Gastroesophageal sphincter (tissue), 3 donors: ENCODE results near the gene INSIG1.

Source experiments
- CTCF ChIP-seq, 4 experiments: fragments of 200-600 bp in 2 of 4; fragments of 450-650 bp in 2 of 4; sonication (generic) in 1 of 4; IDR thresholded peaks; one replicate each; pipeline ENCODE4 v1.5.1; 2017 to 2019; ENCODE audit warnings: antibody characterized with exemption in 4 of 4, mild to moderate bottlenecking in 2 of 4, moderate library complexity in 2 of 4
- POLR2A ChIP-seq, 2 donors: fragments of 450-650 bp; IDR thresholded peaks; one replicate each; pipeline ENCODE4 v1.6.1; 2017; ENCODE audit warnings: antibody characterized with exemption in 2 of 2, mild to moderate bottlenecking in 2 of 2, moderate library complexity in 1 of 2
- POLR2AphosphoS5 ChIP-seq: sonication (generic); formaldehyde crosslinking; IDR thresholded peaks from one replicate; pipeline ENCODE4 v1.6.1; 2017; ENCODE audit warnings: antibody characterized with exemption

GRCh38 chr7:155317114-155317434, 19.4 kb downstream of the INSIG1 start:
- TF ChIP-seq CTCF (IDR thresholded peaks at IDR 0.05) (no peak), POLR2AphosphoS5 (no peak), POLR2A (IDR thresholded peaks at IDR 0.05) (no peak)
